ENCODE results near the gene CES2.

The CES2 gene

DNA sequence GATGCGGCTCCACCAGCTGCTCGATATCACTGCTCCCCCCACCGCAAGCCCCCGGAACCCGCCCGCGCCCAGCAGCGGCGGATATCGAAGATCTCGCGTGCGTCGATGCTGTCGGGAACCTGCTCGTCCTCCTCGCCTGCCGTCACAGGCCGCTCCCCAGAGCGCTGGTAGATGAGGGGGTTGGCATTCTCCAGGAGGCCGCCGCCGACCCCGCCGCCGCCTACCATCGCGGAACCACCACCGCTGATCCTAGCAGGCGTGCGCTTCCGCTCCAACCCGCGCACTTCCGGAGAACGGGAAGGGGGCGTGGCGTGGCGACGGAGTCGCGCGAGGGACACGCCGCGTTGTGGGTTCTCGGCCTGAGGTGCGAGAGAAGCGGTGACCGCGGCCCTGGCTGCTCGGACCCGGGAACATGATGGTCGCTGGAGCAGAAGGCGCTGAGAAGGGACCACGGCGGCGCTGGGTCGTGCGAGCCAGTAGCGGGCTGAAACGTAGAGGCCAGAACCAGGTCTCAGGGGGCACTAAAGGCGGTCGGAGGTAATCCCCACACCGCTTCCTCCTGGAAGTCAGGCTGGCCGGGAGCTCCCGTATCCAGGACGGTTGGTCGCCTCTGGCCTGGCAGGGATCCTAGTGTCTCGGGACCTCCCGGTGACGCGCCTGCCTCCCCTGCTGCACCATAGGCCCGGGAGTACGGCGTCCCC, 1.0 kb upstream of the CES2 start, which contains the start of gene CIAO2B (continued):
- TF ChIP-seq AEBP2 (tag by site-specific recombination; IDR thresholded peaks at IDR 0.05; ENCODE audit: borderline replicate concordance) = no peak
- no peak for TF ChIP-seq RBAK (tag by site-specific recombination; IDR thresholded peaks at IDR 0.05)
- TF ChIP-seq ZBTB17 (tag by site-specific recombination; IDR thresholded peaks at IDR 0.05) = peak; percentile 71; the same call in 1 of the 2 replicates
- no peak for TF ChIP-seq ZNF292 (tag by site-specific recombination; IDR thresholded peaks at IDR 0.05; ENCODE audit: borderline replicate concordance, low read depth)
- TF ChIP-seq ZNF776 (tag by site-specific recombination; IDR thresholded peaks at IDR 0.05; ENCODE audit: borderline replicate concordance) = no peak
- TF ChIP-seq ZNF391 (tag by site-specific recombination; IDR thresholded peaks at IDR 0.05; ENCODE audit: borderline replicate concordance, low read depth) = peak; percentile 39; the same call in 1 of the 2 replicates
- TF ChIP-seq ZNF175 (tag by site-specific recombination; IDR thresholded peaks at IDR 0.05) = no peak
- TF ChIP-seq ZNF174 (tag by site-specific recombination; IDR thresholded peaks at IDR 0.05) = no peak
- peak; percentile 50; the same call in 1 of the 2 replicates for TF ChIP-seq ZNF561 (tag by site-specific recombination; IDR thresholded peaks at IDR 0.05; ENCODE audit: borderline replicate concordance)
- no peak for TF ChIP-seq CTCF (tag by site-specific recombination; IDR thresholded peaks at IDR 0.05)
- TF ChIP-seq ZNF132 (tag by site-specific recombination; IDR thresholded peaks at IDR 0.05; ENCODE audit: borderline replicate concordance) = no peak
- TF ChIP-seq ZNF311 (tag by site-specific recombination; IDR thresholded peaks at IDR 0.05; ENCODE audit: borderline replicate concordance) = no peak
- 0 out of 2 replicates have a peak, but pooled peaks have one; percentile 46 for TF ChIP-seq ZBTB7A (tag by site-specific recombination; IDR thresholded peaks at IDR 0.05; ENCODE audit: low read depth)
- peak; percentile 90 for TF ChIP-seq EGR2 (tag by site-specific recombination; IDR thresholded peaks at IDR 0.05; ENCODE audit: low read depth)
- peak; percentile 55; the same call in 1 of the 2 replicates for TF ChIP-seq ZNF610 (tag by site-specific recombination; IDR thresholded peaks at IDR 0.05; ENCODE audit: borderline replicate concordance)
- TF ChIP-seq SP7 (tag by site-specific recombination; IDR thresholded peaks at IDR 0.05) = peak; percentile 73
- no peak for TF ChIP-seq MYNN (tag by site-specific recombination; IDR thresholded peaks at IDR 0.05; ENCODE audit: borderline replicate concordance)
- TF ChIP-seq, protein P1, sequence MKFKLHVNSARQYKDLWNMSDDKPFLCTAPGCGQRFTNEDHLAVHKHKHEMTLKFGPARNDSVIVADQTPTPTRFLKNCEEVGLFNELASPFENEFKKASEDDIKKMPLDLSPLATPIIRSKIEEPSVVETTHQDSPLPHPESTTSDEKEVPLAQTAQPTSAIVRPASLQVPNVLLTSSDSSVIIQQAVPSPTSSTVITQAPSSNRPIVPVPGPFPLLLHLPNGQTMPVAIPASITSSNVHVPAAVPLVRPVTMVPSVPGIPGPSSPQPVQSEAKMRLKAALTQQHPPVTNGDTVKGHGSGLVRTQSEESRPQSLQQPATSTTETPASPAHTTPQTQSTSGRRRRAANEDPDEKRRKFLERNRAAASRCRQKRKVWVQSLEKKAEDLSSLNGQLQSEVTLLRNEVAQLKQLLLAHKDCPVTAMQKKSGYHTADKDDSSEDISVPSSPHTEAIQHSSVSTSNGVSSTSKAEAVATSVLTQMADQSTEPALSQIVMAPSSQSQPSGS (tag by site-specific recombination; IDR thresholded peaks at IDR 0.05; ENCODE audit: low read depth) = no peak
- TF ChIP-seq ZNF2 (tag by site-specific recombination; IDR thresholded peaks at IDR 0.05) = peak; percentile 68; the same call in 1 of the 2 replicates
- TF ChIP-seq KLF8 (tag by site-specific recombination; IDR thresholded peaks at IDR 0.05) = peak; percentile 54; the same call in 1 of the 2 replicates
- TF ChIP-seq ZNF404 (tag by site-specific recombination; IDR thresholded peaks at IDR 0.05) = no peak
- no peak for TF ChIP-seq ZNF785 (tag by site-specific recombination; IDR thresholded peaks at IDR 0.05)
- no peak for TF ChIP-seq SALL2 (tag by site-specific recombination; IDR thresholded peaks at IDR 0.05; ENCODE audit: borderline replicate concordance)
- peak; percentile 81 for TF ChIP-seq SP3 (tag by site-specific recombination; IDR thresholded peaks at IDR 0.05)
- TF ChIP-seq ZNF629 (tag by site-specific recombination; IDR thresholded peaks at IDR 0.05) = peak; percentile 52
- peak; percentile 94 for TF ChIP-seq ZBTB11 (tag by site-specific recombination; conservative IDR thresholded peaks at IDR 0.05; ENCODE audit: low read depth)
- TF ChIP-seq ZNF549 (tag by site-specific recombination; IDR thresholded peaks at IDR 0.05) = no peak
- peak; percentile 68 for TF ChIP-seq ZNF341 (tag by site-specific recombination; IDR thresholded peaks at IDR 0.05; ENCODE audit: low read depth)
- no peak for TF ChIP-seq ZFP69B (tag by site-specific recombination; IDR thresholded peaks at IDR 0.05)
- no peak for TF ChIP-seq ZBTB21 (tag by site-specific recombination; IDR thresholded peaks at IDR 0.05)
- TF ChIP-seq ZNF585B (tag by site-specific recombination; IDR thresholded peaks at IDR 0.05) = no peak
- no peak; the same call in 1 of the 2 replicates for TF ChIP-seq KLF7 (tag by site-specific recombination; IDR thresholded peaks at IDR 0.05; ENCODE audit: borderline replicate concordance)
- peak; percentile 99 for TF ChIP-seq KLF9 (tag by site-specific recombination; IDR thresholded peaks at IDR 0.05; ENCODE audit: low read depth)

Data from HEK293 (cell line).